ENCODE results near the gene PSMB7.

DNA sequence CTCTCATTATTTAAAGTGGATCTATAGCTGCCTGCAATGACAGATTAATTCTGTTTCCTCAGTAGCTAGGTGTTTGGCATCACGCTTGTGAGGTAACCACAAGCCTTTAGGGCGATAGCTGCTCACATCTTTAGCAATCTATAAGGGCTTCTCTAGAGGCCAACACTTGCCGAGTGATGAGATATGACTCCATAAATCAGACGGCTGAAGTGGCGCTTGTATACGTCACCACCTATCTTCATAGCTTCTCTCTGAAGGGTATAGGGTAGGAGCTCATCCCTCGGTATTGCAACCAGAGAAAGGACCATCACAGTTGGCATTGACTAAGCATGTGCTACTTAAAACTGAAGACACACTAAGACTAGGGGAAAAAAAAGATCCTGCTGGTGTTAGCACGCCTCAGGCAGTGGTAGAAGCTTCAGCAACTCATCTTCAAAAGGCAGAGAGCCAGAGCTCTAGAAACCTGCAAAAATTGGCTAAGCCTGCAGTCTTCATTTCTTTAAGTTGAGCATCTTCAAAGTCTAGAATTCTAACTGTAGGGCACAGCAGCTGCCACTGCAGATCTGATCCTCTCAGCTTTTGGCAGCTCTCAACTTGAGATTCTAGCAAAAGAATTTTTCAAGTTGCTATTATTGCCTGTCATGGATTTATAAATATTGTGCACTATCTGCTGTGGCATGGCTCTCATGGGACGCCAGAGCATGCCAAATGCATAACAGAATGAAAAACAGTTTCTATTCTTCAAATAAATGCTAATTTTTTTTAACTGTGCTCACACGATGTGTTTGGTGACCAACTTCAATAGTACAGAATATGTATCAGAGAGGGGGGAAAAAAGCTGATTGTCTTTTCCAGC is 37.5 kb downstream of the PSMB7 start:
- TF ChIP-seq YY1 (IDR thresholded peaks at IDR 0.05; ENCODE audit: insufficient read depth, insufficient read length) (no peak), ZNF274 (IDR thresholded peaks at IDR 0.05; ENCODE audit: low read depth, low read length) (no peak)
